ENCODE data around the gene PHLDB2. TPM values are rescaled to one million over a fixed set of nuclear protein-coding genes. Genes with fewer than 3 reads are reported as not detected.

PHLDB2 gene
- total and polyA plus RNA-seq, 2 of the 4 experiments (the other 2 are of a cell fraction), result 10.6 to 28.7 TPM

GRCh38 chr3:111885578-111885977 is 26.5 kb downstream of the PHLDB2 start:
- H3K18ac ChIP-seq (ENCODE audit: low read depth, low read length), result no peak overlapping the region
- POLR2A ChIA-PET (ENCODE audit: unreplicated experiment), result no interaction called here
- no CpG with 5 or more reads among the region's 2 CpGs for WGBS, 2 experiments (ENCODE audit: extremely low coverage in 2 of 2, insufficient read length in 1 of 2)
- no peak overlapping the region for H2BK5ac ChIP-seq (ENCODE audit: low read depth, low read length, poor library complexity, severe bottlenecking)
- intact Hi-C loops (cut with micrococcal nuclease) (no loop called here), in situ Hi-C loops (cut with MboI; ENCODE audit: low sequenced_read_pairs) (no loop called here), dilution Hi-C loops (cut with HindIII; ENCODE audit: low sequenced_read_pairs, unreplicated experiment) (no loop called here)
- no peaks in the 10 kb centered on the region for H3K9me3 ChIP-seq (ENCODE audit: control insufficient read depth, insufficient read depth, low read length)
- no peak overlapping the region for H3K4me3 ChIP-seq (ENCODE audit: insufficient read depth, low read depth, low read length)
- H3K23ac ChIP-seq (ENCODE audit: low read depth, low read length), result no peak overlapping the region
- H2AFZ ChIP-seq (replicated peaks; ENCODE audit: low read length, poor library complexity), result no peak overlapping the region
- H3K14ac ChIP-seq (replicated peaks; ENCODE audit: low read depth, low read length), result no peak overlapping the region
- no peak overlapping the region for H2BK15ac ChIP-seq (ENCODE audit: low read depth, low read length)
- CTCF ChIA-PET, result no interaction called here
- no peak overlapping the region for H2BK20ac ChIP-seq (ENCODE audit: low read depth, low read length)
- peaks cover 13% of the 10 kb centered on the region for H3K36me3 ChIP-seq (ENCODE audit: control insufficient read depth, insufficient read depth, low read length)
- no peak overlapping the region for H3K4me2 ChIP-seq (ENCODE audit: low read depth, low read length)
- no peak overlapping the region for H3K4ac ChIP-seq (ENCODE audit: low read depth, low read length)
- H3K27me3 ChIP-seq (ENCODE audit: control insufficient read depth, insufficient read depth, low read length), result no peaks in the 10 kb centered on the region
- H3K56ac ChIP-seq (ENCODE audit: extremely low read depth, insufficient read depth, low read length), result no peak overlapping the region
- no TSS peak for BruUV-seq (replicated peaks)
- no peaks in the 10 kb centered on the region for H3K4me1 ChIP-seq (ENCODE audit: control insufficient read depth, insufficient read depth, low read length)
- no peak overlapping the region for H2AK5ac ChIP-seq (ENCODE audit: low read depth, low read length)
- peaks cover 0 to 15% of the 10 kb centered on the region in 2 experiments; a peak in 1 of 4 replicates for H3K79me1 ChIP-seq (ENCODE audit: low read depth in 1 of 2, low read length in 2 of 2)
- H4K8ac ChIP-seq (ENCODE audit: low read depth in 2 of 2, low read length in 2 of 2), result no peak overlapping the region
- ATAC-seq (ENCODE audit: low read depth), result no peak
- H4K5ac ChIP-seq (ENCODE audit: low read depth, low read length), result no peak overlapping the region
- TF ChIP-seq USF2 (IDR thresholded peaks at IDR 0.05; ENCODE audit: low read depth, low read length), result no peak
- peak; percentile 43; the same call in 1 of the 2 replicates for TF ChIP-seq MAFK (IDR thresholded peaks at IDR 0.05; ENCODE audit: low read depth, low read length)
- H4K20me1 ChIP-seq (ENCODE audit: insufficient read depth, low read length), result no peaks in the 10 kb centered on the region
- DNase-seq, result no peak
- H2BK120ac ChIP-seq (ENCODE audit: low read depth, low read length), result no peak overlapping the region
- H3K9ac ChIP-seq (ENCODE audit: low read depth, low read length), result no peak overlapping the region
- H2AK9ac ChIP-seq (replicated peaks; ENCODE audit: low read depth, low read length, poor library complexity), result no peak overlapping the region
- no peaks in the 10 kb centered on the region for H3K9me1 ChIP-seq (ENCODE audit: insufficient read depth, low read length)
- no peak overlapping the region for H4K91ac ChIP-seq (ENCODE audit: insufficient read depth, low read depth, low read length)
- H3K27ac ChIP-seq (ENCODE audit: insufficient read depth, low read length), result no peak overlapping the region

Data from IMR-90 (cell line).